HepG2 (cell line): ENCODE results near the gene ARFGEF3. TPM values are rescaled to one million over a fixed set of nuclear protein-coding genes. Genes with fewer than 3 reads are reported as not detected.

ENCODE experiments used
- ATAC-seq: fragments of 200-7000 bp; cut with Tn5 transposase; 3 replicates; pipeline ENCODE4 v1.9.1; 2020; ENCODE audit warnings: mild to moderate bottlenecking, moderate library complexity
- BruUV-seq: library from RNA; stranded (reverse); fragments of 400-500 nt; replicated peaks from 2 replicates; lab custom pipeline; 2021; lab: Mats Ljungman, UMichigan
- CTCF ChIA-PET: fragments of 300-600 bp; formaldehyde crosslinking; extraction: SDS; loops from one replicate; lab custom pipeline; 2021; ENCODE audit warnings: low total read pairs, inconsistent platforms, low intra/inter-chr PET ratio; lab: Yijun Ruan, JAX
- POLR2A ChIA-PET: fragments of 350-600 bp; sonication (Branson Sonifier 250); formaldehyde crosslinking; loops from one replicate; lab custom pipeline; 2020; ENCODE audit warnings: antibody characterized with exemption, inconsistent platforms; lab: Yijun Ruan, JAX
- DNase-seq: peaks from one replicate; pipeline ENCODE4 v3.0.0-alpha.2; 2015; ENCODE audit warnings: low spot score
- FAIRE-seq: peaks from 3 replicates; lab custom pipeline; 2011; peaks lifted over from hg19 to GRCh38; lab: Jason Lieb, UNC
- H2AFZ ChIP-seq: one replicate; pipeline ENCODE4 v1.6.1; 2011; ENCODE audit warnings: low read length, inconsistent platforms
- H3K27ac ChIP-seq: fragments of 300-600 bp; 3 replicates; pipeline ENCODE4 v1.8.0; 2011; ENCODE audit warnings: mixed run types, mild to moderate bottlenecking, mixed read lengths, low read length, inconsistent platforms; ENCODE audit not compliant: insufficient read depth; ENCODE audit errors: extremely low read length
- H3K27me3 ChIP-seq, 2 experiments: fragments of 200-600 bp in 1 of 2; 2 replicates in 1 of 2; 3 replicates in 1 of 2; pipeline versions ENCODE4 v1.6.0 to v1.8.0; 2011; ENCODE audit warnings: low read length in 2 of 2, mild to moderate bottlenecking in 2 of 2, moderate library complexity in 2 of 2, inconsistent platforms in 1 of 2; ENCODE audit not compliant: insufficient read depth in 2 of 2, control insufficient read depth in 1 of 2
- H3K36me3 ChIP-seq, 2 experiments: fragments of 200-600 bp in 1 of 2; replicated peaks in 1 of 2; 2 replicates in 1 of 2; 3 replicates in 1 of 2; pipeline versions ENCODE4 v1.5.1 to v1.8.0; 2011; ENCODE audit warnings: low read length in 2 of 2, inconsistent platforms in 1 of 2; ENCODE audit not compliant: insufficient read depth in 2 of 2, control insufficient read depth in 1 of 2
- H3K4me1 ChIP-seq: 2 replicates; pipeline ENCODE4 v1.5.1; 2012; ENCODE audit warnings: low read length, inconsistent platforms; ENCODE audit not compliant: insufficient read depth
- H3K4me2 ChIP-seq: 2 replicates; pipeline ENCODE4 v1.6.0; 2011; ENCODE audit warnings: low read depth, low read length, inconsistent platforms
- H3K4me3 ChIP-seq, 3 experiments: fragments of 200-600 bp in 1 of 3; sonication (generic), shearing (Covaris generic) in 1 of 3; replicated peaks in 1 of 3; 2 replicates each; pipeline ENCODE4 v1.5.1; 2011 to 2016; ENCODE audit warnings: low read length in 3 of 3, inconsistent platforms in 2 of 3, low read depth in 2 of 3, mild to moderate bottlenecking in 2 of 3, control low read depth in 1 of 3, mixed read lengths in 1 of 3; ENCODE audit not compliant: insufficient read depth in 1 of 3
- H3K79me2 ChIP-seq: one replicate; pipeline ENCODE4 v1.6.1; 2011; ENCODE audit warnings: low read length, inconsistent platforms; ENCODE audit not compliant: insufficient read depth
- H3K9ac ChIP-seq: 2 replicates; pipeline ENCODE4 v1.6.0; 2011; ENCODE audit warnings: mild to moderate bottlenecking, low read depth, low read length, inconsistent platforms; ENCODE audit not compliant: insufficient read depth
- H3K9me3 ChIP-seq: 2 replicates; pipeline ENCODE4 v1.5.1; 2012; ENCODE audit warnings: mild to moderate bottlenecking, low read length
- H4K20me1 ChIP-seq: 2 replicates; pipeline ENCODE4 v1.6.0; 2011; ENCODE audit warnings: inconsistent platforms, mild to moderate bottlenecking, low read length, moderate library complexity; ENCODE audit not compliant: insufficient read depth
- ADNP ChIP-seq: sonication (generic); formaldehyde crosslinking; IDR thresholded peaks from 2 replicates; pipeline ENCODE4 v1.4.0; 2020; ENCODE audit warnings: missing genetic modification reagents
- CHD4 ChIP-seq: fragments of 200-600 bp; sonication (generic); IDR thresholded peaks from 2 replicates; pipeline ENCODE4 v1.7.0; 2017; ENCODE audit warnings: mild to moderate bottlenecking, low read length, borderline replicate concordance
- FOXO1 ChIP-seq: sonication (generic); formaldehyde crosslinking; IDR thresholded peaks from 2 replicates; pipeline ENCODE4 v1.4.0; 2020; ENCODE audit warnings: missing genetic modification reagents
- HDAC2 ChIP-seq: sonication (generic); formaldehyde crosslinking; IDR thresholded peaks from 2 replicates; pipeline ENCODE4 v1.4.0; 2020; ENCODE audit warnings: missing genetic modification reagents
- IRF2 ChIP-seq: IDR thresholded peaks from 2 replicates; pipeline ENCODE4 v1.6.1; 2018; ENCODE audit warnings: missing genetic modification reagents, missing compliant biosample characterization
- KDM1A ChIP-seq: IDR thresholded peaks from 2 replicates; pipeline ENCODE4 v1.6.1; 2016; ENCODE audit warnings: missing compliant biosample characterization
- KLF9 ChIP-seq: IDR thresholded peaks from 2 replicates; pipeline ENCODE4 v1.6.1; 2016; ENCODE audit warnings: low read depth
- LCORL ChIP-seq, 2 experiments: fragments of 450-650 bp in 1 of 2; sonication (generic) in 1 of 2; formaldehyde crosslinking in 1 of 2; IDR thresholded peaks; 2 replicates each; pipeline versions ENCODE4 v1.5.0 to v1.6.1; 2017 to 2020; ENCODE audit warnings: antibody characterized with exemption in 1 of 2, missing genetic modification reagents in 1 of 2
- SALL1 ChIP-seq: sonication (generic); formaldehyde crosslinking; IDR thresholded peaks from 2 replicates; pipeline ENCODE4 v1.8.0; 2022; ENCODE audit warnings: mild to moderate bottlenecking, missing genetic modification reagents
- SNAPC4 ChIP-seq: sonication (generic); formaldehyde crosslinking; IDR thresholded peaks from 2 replicates; pipeline ENCODE4 v1.4.0; 2020; ENCODE audit warnings: mild to moderate bottlenecking, missing genetic modification reagents
- TEAD3 ChIP-seq: optimal IDR thresholded peaks from 2 replicates; pipeline ENCODE3; 2016; ENCODE audit warnings: borderline replicate concordance
- TEF ChIP-seq: sonication (generic); formaldehyde crosslinking; IDR thresholded peaks from 2 replicates; pipeline ENCODE4 v1.5.0; 2020; ENCODE audit warnings: missing genetic modification reagents
- YEATS4 ChIP-seq: sonication (generic); formaldehyde crosslinking; IDR thresholded peaks from 2 replicates; pipeline ENCODE4 v1.4.0; 2020; ENCODE audit warnings: missing genetic modification reagents, borderline replicate concordance
- ZMYM3 ChIP-seq: sonication (generic); formaldehyde crosslinking; IDR thresholded peaks from 2 replicates; pipeline ENCODE4 v1.5.1; 2020; ENCODE audit warnings: mild to moderate bottlenecking, missing genetic modification reagents
- ZMYM4 ChIP-seq: sonication (generic); formaldehyde crosslinking; IDR thresholded peaks from 2 replicates; pipeline ENCODE4 v1.8.1; 2023; ENCODE audit warnings: mild to moderate bottlenecking, missing genetic modification reagents
- ZNF605 ChIP-seq: sonication (generic); formaldehyde crosslinking; IDR thresholded peaks from 2 replicates; pipeline ENCODE4 v1.8.0; 2022; ENCODE audit warnings: mild to moderate bottlenecking, missing genetic modification reagents
- ZNF615 ChIP-seq: sonication (generic); formaldehyde crosslinking; IDR thresholded peaks from 2 replicates; pipeline ENCODE4 v1.5.0; 2020; ENCODE audit warnings: mild to moderate bottlenecking, missing genetic modification reagents, borderline replicate concordance
- WGBS: methylation state at CpG from one replicate; pipeline ENCODE4 v1.1.6; 2017; ENCODE audit warnings: low lambda C conversion rate; 5-methylcytosine and 5-hydroxymethylcytosine counted together
- in situ Hi-C: cut with HindIII; loops from 2 replicates; pipeline ENCODE4 v1.10.0; 2017; ENCODE audit warnings: low pct_unique_long_range_greater_than_20kb; ENCODE audit not compliant: extremely low pct_ligation_motif_present
- intact Hi-C: fragments of 100-400 bp; cut with micrococcal nuclease; formaldehyde crosslinking; loops from one replicate; pipeline ENCODE4 v1.10.0; 2022; ENCODE audit not compliant: unreplicated experiment
- polyA plus RNA-seq, 8 experiments: library from polyadenylated mRNA; depleted of rRNA in 3 of 8; stranded (reverse) in 7 of 8; unstranded in 1 of 8; fragments of >200 nt; fragmentation: Illumina TruSeq in 4 of 8; extraction: Trizol in 4 of 8; gene quantifications; 2 replicates each; pipeline versions ENCODE4 v1.2.1 to v1.2.3, GENCODE V29; 2011 to 2016; ENCODE audit warnings: low read depth in 4 of 8, missing spikeins in 1 of 8, mixed read lengths in 1 of 8; ENCODE audit not compliant: insufficient read depth in 1 of 8
- total RNA-seq, 5 experiments: library from RNA; depleted of rRNA; stranded (reverse); fragments of >200 nt; fragmentation: Illumina TruSeq; extraction: Trizol; gene quantifications; 2 replicates each; pipeline ENCODE4 v1.2.3, GENCODE V29; 2016; ENCODE audit warnings: low read depth in 1 of 5
- TF ChIP-seq, protein P1 (sequence below): sonication (generic); formaldehyde crosslinking; IDR thresholded peaks from 2 replicates; pipeline ENCODE4 v1.5.0; 2020; ENCODE audit warnings: missing genetic modification reagents, mild to moderate bottlenecking, borderline replicate concordance

ARFGEF3 gene
- total and polyA plus RNA-seq, 2 of the 13 experiments (the other 11 are each of a cell fraction or from before 2014, with no cell fraction given): 0.60 to 2.6 TPM

- FAIRE-seq: no peak
- no peak for ATAC-seq
- TF ChIP-seq, protein P1, sequence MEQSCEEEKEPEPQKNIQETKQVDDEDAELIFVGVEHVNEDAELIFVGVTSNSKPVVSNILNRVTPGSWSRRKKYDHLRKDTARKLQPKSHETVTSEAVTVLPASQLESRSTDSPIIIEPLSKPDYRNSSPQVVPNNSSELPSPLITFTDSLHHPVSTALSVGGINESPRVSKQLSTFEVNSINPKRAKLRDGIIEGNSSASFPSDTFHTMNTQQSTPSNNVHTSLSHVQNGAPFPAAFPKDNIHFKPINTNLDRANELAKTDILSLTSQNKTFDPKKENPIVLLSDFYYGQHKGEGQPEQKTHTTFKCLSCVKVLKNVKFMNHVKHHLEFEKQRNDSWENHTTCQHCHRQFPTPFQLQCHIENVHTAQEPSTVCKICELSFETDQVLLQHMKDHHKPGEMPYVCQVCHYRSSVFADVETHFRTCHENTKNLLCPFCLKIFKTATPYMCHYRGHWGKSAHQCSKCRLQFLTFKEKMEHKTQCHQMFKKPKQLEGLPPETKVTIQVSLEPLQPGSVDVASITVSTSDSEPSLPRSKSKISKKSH: no peak
- TF ChIP-seq TEAD3 (CRISPR knock-in tag) (no peak), SNAPC4 (peak; percentile 66; the same call in 1 of the 2 replicates), ZMYM4 (CRISPR knock-in tag) (0 out of 2 replicates have a peak, but pooled peaks have one; percentile 23), SALL1 (no peak), TEF (CRISPR knock-in tag) (no peak), CHD4 (peak; percentile 85; the same call in 1 of the 2 replicates), KLF9 (CRISPR knock-in tag) (0 out of 2 replicates have a peak, but pooled peaks have one; percentile 10), ZNF605 (CRISPR knock-in tag) (no peak), LCORL (IDR thresholded peaks at IDR 0.05) (no peak), LCORL (CRISPR knock-in tag; IDR thresholded peaks at IDR 0.05) (no peak), KDM1A (CRISPR knock-in tag) (peak; percentile 66; the same call in 1 of the 2 replicates), YEATS4 (CRISPR knock-in tag) (no peak), ADNP (CRISPR knock-in tag) (peak; percentile 85; the same call in 1 of the 2 replicates), ZMYM3 (CRISPR knock-in tag) (peak; percentile 95), FOXO1 (CRISPR knock-in tag) (no peak), HDAC2 (0 out of 2 replicates have a peak, but pooled peaks have one; percentile 17), ZNF615 (CRISPR knock-in tag) (no peak), IRF2 (CRISPR knock-in tag) (no peak)
Measured at GRCh38 chr6:138258197-138258596, 96.5 kb downstream of the ARFGEF3 start.

More at GRCh38 chr6:138258197-138258596, 96.5 kb downstream of the ARFGEF3 start:
- ChIA-PET CTCF (no interaction called here), POLR2A (no interaction called here)
- H3K4me1 ChIP-seq: peaks cover 45% of the 10 kb centered on the region
- H3K9me3 ChIP-seq: no peaks in the 10 kb centered on the region
- no peak overlapping the region; a peak in 1 of 6 replicates for H3K4me3 ChIP-seq
- no TSS peak for BruUV-seq
- DNase-seq: no peak
- no peak overlapping the region for H3K9ac ChIP-seq
- H3K36me3 ChIP-seq: no peaks in the 10 kb centered on the region; a peak in 1 of 5 replicates
- no peaks in the 10 kb centered on the region for H4K20me1 ChIP-seq
- H2AFZ ChIP-seq: no peak overlapping the region
- no peaks in the 10 kb centered on the region for H3K79me2 ChIP-seq
- H3K27ac ChIP-seq: peak overlapping the region; percentile 24
- 84% methylated on average over 6 of the region's 6 CpGs for WGBS
- intact Hi-C loops (no loop called here), in situ Hi-C loops (no loop called here)
- no peaks in the 10 kb centered on the region for H3K27me3 ChIP-seq
- peak overlapping the region; percentile 51 for H3K4me2 ChIP-seq
